GM23248 (cell line): ENCODE measurements around the gene EHBP1L1.

ENCODE experiments used
- EZH2 ChIP-seq: fragments of 200-600 bp; sonication (generic); IDR thresholded peaks from 2 replicates; pipeline ENCODE4 v1.6.1; 2018; ENCODE audit warnings: antibody characterized with exemption, mild to moderate bottlenecking; ENCODE audit not compliant: insufficient read depth, poor library complexity, severe bottlenecking
- EZH2phosphoT487 ChIP-seq: fragments of 200-600 bp; sonication (generic); IDR thresholded peaks from 2 replicates; pipeline ENCODE4 v1.6.1; 2018; ENCODE audit warnings: antibody characterized with exemption, moderate library complexity, mild to moderate bottlenecking, low read depth; ENCODE audit not compliant: insufficient read depth

GRCh38 chr11:65546217-65546958 lies 29.5 kb upstream of the EHBP1L1 start:
- TF ChIP-seq EZH2 (no peak), EZH2phosphoT487 (no peak)
